CD8-positive, alpha-beta memory T cell (primary cell): Measurements from ENCODE around the gene CMC1. TPM values are rescaled to one million over a fixed set of nuclear protein-coding genes. Genes with fewer than 3 reads are reported as not detected.

Experiments used
- CTCF ChIA-PET: fragments of 350-600 bp; sonication (Branson Sonifier 250); formaldehyde crosslinking; loops from one replicate; lab custom pipeline; 2021; ENCODE audit warnings: antibody characterized with exemption; lab: Charles Lee
- POLR2A ChIA-PET: fragments of 350-600 bp; sonication (Branson Sonifier 250); formaldehyde crosslinking; loops from one replicate; lab custom pipeline; 2021; ENCODE audit warnings: antibody characterized with exemption; lab: Charles Lee
- DNase-seq, 5 donors: peaks; one replicate each; pipeline versions ENCODE4 v3.0.0 to v3.0.0-alpha.2; 2020 to 2022; ENCODE audit warnings: mixed read lengths in 1 of 5
- H3K27ac ChIP-seq: one replicate; pipeline ENCODE4 v1.7.0; 2013; ENCODE audit warnings: low read depth, mild to moderate bottlenecking, low read length, moderate library complexity
- H3K27me3 ChIP-seq: 2 replicates; pipeline ENCODE4 v1.7.0; 2013; ENCODE audit warnings: low read length, mild to moderate bottlenecking; ENCODE audit not compliant: insufficient read depth, poor library complexity, severe bottlenecking
- H3K36me3 ChIP-seq: 2 replicates; pipeline ENCODE4 v1.7.0; 2013; ENCODE audit warnings: mild to moderate bottlenecking, low read length, moderate library complexity; ENCODE audit not compliant: insufficient read depth
- H3K4me1 ChIP-seq: 2 replicates; pipeline ENCODE4 v1.7.0; 2013; ENCODE audit warnings: mild to moderate bottlenecking, low read length, moderate library complexity; ENCODE audit not compliant: insufficient read depth
- H3K4me3 ChIP-seq: 2 replicates; pipeline ENCODE4 v1.7.0; 2013; ENCODE audit warnings: mild to moderate bottlenecking, low read length
- H3K9me3 ChIP-seq: 2 replicates; pipeline ENCODE4 v1.7.0; 2013; ENCODE audit warnings: mild to moderate bottlenecking, low read length
- H3K27ac Mint-ChIP-seq, 8 donors: one replicate each; pipeline ENCODE4 v1.8.0; 2020 to 2021; ENCODE audit warnings: mixed read lengths in 8 of 8, mild to moderate bottlenecking in 6 of 8, inconsistent platforms in 3 of 8, moderate library complexity in 3 of 8
- H3K27me3 Mint-ChIP-seq, 2 donors: one replicate each; pipeline ENCODE4 v1.8.0; 2020 to 2021; ENCODE audit warnings: mixed read lengths in 2 of 2, mild to moderate bottlenecking in 1 of 2, moderate library complexity in 1 of 2
- H3K36me3 Mint-ChIP-seq, 3 donors: one replicate each; pipeline ENCODE4 v1.8.0; 2020 to 2021; ENCODE audit warnings: mixed read lengths in 3 of 3, inconsistent platforms in 1 of 3, mild to moderate bottlenecking in 1 of 3
- H3K4me1 Mint-ChIP-seq, 3 donors: one replicate each; pipeline ENCODE4 v1.8.0; 2020 to 2021; ENCODE audit warnings: mixed read lengths in 3 of 3, inconsistent platforms in 1 of 3, mild to moderate bottlenecking in 1 of 3
- H3K4me3 Mint-ChIP-seq, 7 donors: one replicate each; pipeline ENCODE4 v1.8.0; 2020 to 2021; ENCODE audit warnings: mixed read lengths in 7 of 7, mild to moderate bottlenecking in 6 of 7, moderate library complexity in 4 of 7, inconsistent platforms in 2 of 7
- H3K9me3 Mint-ChIP-seq, 5 donors: one replicate each; pipeline ENCODE4 v1.8.0; 2020 to 2022; ENCODE audit warnings: mixed read lengths in 5 of 5, mild to moderate bottlenecking in 3 of 5, moderate library complexity in 2 of 5, inconsistent platforms in 1 of 5
- polyA plus RNA-seq: library from polyadenylated mRNA; unstranded; fragments of 300-500 nt; fragmentation: Illumina TruSeq; gene quantifications from one replicate; pipeline ENCODE4 v1.2.3, GENCODE V29; 2021
- total RNA-seq, 2 experiments: library from RNA; stranded (reverse); gene quantifications; one replicate each; pipeline ENCODE4 v1.2.3, GENCODE V29; 2021

Gene CMC1
- total and polyA plus RNA-seq, 3 experiments from 2014 or later, result 46.3 to 205 (median 50.1) TPM

- no peaks in the 10 kb centered on the region for H3K4me1 ChIP-seq
- H3K4me3 ChIP-seq, result no peak overlapping the region
- H3K4me1 Mint-ChIP-seq, result peaks cover 39 to 44% (median 42%) of the 10 kb centered on the region in 3 donors
- POLR2A ChIA-PET, result no interaction called here
- CTCF ChIA-PET, result no interaction called here
- no peak overlapping the region for H3K4me3 Mint-ChIP-seq
- H3K9me3 Mint-ChIP-seq, result no peaks in the 10 kb centered on the region
- H3K27me3 Mint-ChIP-seq, result no peaks in the 10 kb centered on the region
- no peaks in the 10 kb centered on the region for H3K9me3 ChIP-seq
- H3K36me3 Mint-ChIP-seq, result peaks cover 0 to 12% (median 4%) of the 10 kb centered on the region in 3 donors
- no peaks in the 10 kb centered on the region for H3K36me3 ChIP-seq
- no peaks in the 10 kb centered on the region for H3K27me3 ChIP-seq
- no peak overlapping the region for H3K27ac ChIP-seq
- no peak for DNase-seq
- H3K27ac Mint-ChIP-seq, result no peak overlapping the region
These were observed 12.8 kb upstream of the CMC1 start for GRCh38 chr3:28228623-28229022.

GRCh38 chr3:28232659-28233058 is 8.8 kb upstream of the CMC1 start:
- Mint-ChIP-seq H3K36me3 (peaks cover 0 to 3% (median 2%) of the 10 kb centered on the region in 3 donors), H3K27me3 (no peaks in the 10 kb centered on the region), H3K4me3 (no peak overlapping the region), H3K4me1 (peaks cover 61 to 71% (median 66%) of the 10 kb centered on the region in 3 donors), H3K9me3 (peaks cover 0 to 5% (median 0%) of the 10 kb centered on the region in 5 donors), H3K27ac (peak overlapping the region in 1 of 8 donors; percentile 91)
- H3K9me3 ChIP-seq, result no peaks in the 10 kb centered on the region
- DNase-seq, result no peak
- POLR2A ChIA-PET, result no interaction called here
- peaks cover 8% of the 10 kb centered on the region for H3K4me1 ChIP-seq
- no peaks in the 10 kb centered on the region for H3K27me3 ChIP-seq
- no peak overlapping the region for H3K27ac ChIP-seq
- H3K36me3 ChIP-seq, result no peaks in the 10 kb centered on the region
- CTCF ChIA-PET, result no interaction called here
- H3K4me3 ChIP-seq, result no peak overlapping the region

- peak overlapping the region in 5 of 7 donors; percentile 29 to 65 (median 53) for H3K4me3 Mint-ChIP-seq
- H3K9me3 ChIP-seq, result no peaks in the 10 kb centered on the region
- H3K27me3 Mint-ChIP-seq, result no peaks in the 10 kb centered on the region
- peaks cover 72 to 84% (median 81%) of the 10 kb centered on the region in 3 donors for H3K4me1 Mint-ChIP-seq
- no peaks in the 10 kb centered on the region for H3K36me3 ChIP-seq
- no peak overlapping the region for H3K27ac ChIP-seq
- ChIA-PET CTCF (interaction anchor here (1.1 to 1.2 kb wide), 2 partner anchors 10 to 16 kb away, joined by 4 to 5 read pairs; no protein-coding TSS in a partner anchor), POLR2A (interaction anchor here (1.3 kb wide), 1 partner anchor 9 kb away, joined by 6 read pairs; no protein-coding TSS in a partner anchor)
- peaks cover 0 to 5% (median 0%) of the 10 kb centered on the region in 5 donors for H3K9me3 Mint-ChIP-seq
- H3K27me3 ChIP-seq, result no peaks in the 10 kb centered on the region
- H3K36me3 Mint-ChIP-seq, result peaks cover 0 to 3% (median 2%) of the 10 kb centered on the region in 3 donors
- peak overlapping the region in 7 of 8 donors; percentile 19 to 88 (median 38) for H3K27ac Mint-ChIP-seq
- H3K4me1 ChIP-seq, result peaks cover 8% of the 10 kb centered on the region
- DNase-seq, result no peak
- H3K4me3 ChIP-seq, result no peak overlapping the region
These were observed 7.0 kb upstream of the CMC1 start for GRCh38 chr3:28234454-28234853.

GRCh38 chr3:28239108-28239507 is 2.3 kb upstream of the CMC1 start:
- H3K27ac ChIP-seq, result no peak overlapping the region
- Mint-ChIP-seq H3K36me3 (peaks cover 0 to 10% (median 2%) of the 10 kb centered on the region in 3 donors), H3K27me3 (no peaks in the 10 kb centered on the region), H3K27ac (peak overlapping the region in 2 of 8 donors; percentile 12 to 18), H3K4me1 (peaks cover 69 to 90% (median 83%) of the 10 kb centered on the region in 3 donors), H3K9me3 (peaks cover 0 to 5% (median 0%) of the 10 kb centered on the region in 5 donors), H3K4me3 (peak overlapping the region in 2 of 7 donors; percentile 6 to 12)
- ChIA-PET POLR2A (interaction anchor here (0.6 kb wide), 1 partner anchor 333 kb away, joined by 3 read pairs; no protein-coding TSS in a partner anchor), CTCF (interaction anchor here (1.4 kb wide), 1 partner anchor 30 kb away, joined by 4 read pairs; no protein-coding TSS in a partner anchor)
- no peaks in the 10 kb centered on the region for H3K9me3 ChIP-seq
- no peak overlapping the region for H3K4me3 ChIP-seq
- peaks cover 37% of the 10 kb centered on the region for H3K4me1 ChIP-seq
- H3K27me3 ChIP-seq, result no peaks in the 10 kb centered on the region
- no peaks in the 10 kb centered on the region for H3K36me3 ChIP-seq
- no peak for DNase-seq

GRCh38 chr3:28240441-28240840 is 978 bp upstream of the CMC1 start:
- Mint-ChIP-seq H3K9me3 (peaks cover 0 to under 1% (median 0%) of the 10 kb centered on the region in 5 donors), H3K27ac (peak overlapping the region in 3 of 8 donors; percentile 91 to 92 (median 91)), H3K36me3 (peaks cover 0 to 10% (median 3%) of the 10 kb centered on the region in 3 donors), H3K4me1 (peaks cover 69 to 90% (median 83%) of the 10 kb centered on the region in 3 donors), H3K27me3 (no peaks in the 10 kb centered on the region), H3K4me3 (peak overlapping the region; percentile 70 to 98 (median 94))
- Histone ChIP-seq H3K4me3 (peak overlapping the region; percentile 78), H3K36me3 (no peaks in the 10 kb centered on the region), H3K27ac (no peak overlapping the region), H3K4me1 (peaks cover 43% of the 10 kb centered on the region), H3K9me3 (no peaks in the 10 kb centered on the region), H3K27me3 (no peaks in the 10 kb centered on the region)
- no peak for DNase-seq
- ChIA-PET POLR2A (no interaction called here), CTCF (interaction anchor here (1.0 to 2.0 kb wide), 4 partner anchors 217 to 529 kb away, joined by 3 to 7 read pairs (median 3); partner anchors contain the start of gene EOMES)

GRCh38 chr3:28242519-28242918 is 1.1 kb downstream of the CMC1 start:
- peaks cover 74 to 91% (median 84%) of the 10 kb centered on the region in 3 donors for H3K4me1 Mint-ChIP-seq
- CTCF ChIA-PET, result interaction anchor here (1.2 kb wide), 1 partner anchor 65 kb away, joined by 3 read pairs; no protein-coding TSS in a partner anchor
- peak overlapping the region; percentile 78 for H3K4me3 ChIP-seq

GRCh38 chr3:28243424-28244106 is 2.1 kb downstream of the CMC1 start:
- Histone ChIP-seq H3K27me3 (no peaks in the 10 kb centered on the region), H3K4me1 (peaks cover 72% of the 10 kb centered on the region), H3K36me3 (no peaks in the 10 kb centered on the region), H3K9me3 (no peaks in the 10 kb centered on the region), H3K4me3 (peak overlapping the region; percentile 13), H3K27ac (no peak overlapping the region)
- CTCF ChIA-PET, result interaction anchor here (0.7 to 2.2 kb wide), 9 partner anchors 9 to 532 kb away, joined by 3 to 22 read pairs (median 3); partner anchors contain the start of gene EOMES
- H3K36me3 Mint-ChIP-seq, result peaks cover 0 to 10% (median 4%) of the 10 kb centered on the region in 3 donors
- H3K27me3 Mint-ChIP-seq, result no peaks in the 10 kb centered on the region
- peak in 3 of 5 donors; percentile 10 to 65 (median 57) for DNase-seq
- peak overlapping the region; percentile 53 to 98 (median 93) for H3K4me3 Mint-ChIP-seq
- H3K9me3 Mint-ChIP-seq, result no peaks in the 10 kb centered on the region
- POLR2A ChIA-PET, result interaction anchor here (0.5 to 2.5 kb wide), 13 partner anchors 9 to 674 kb away, joined by 3 to 8 read pairs (median 4); partner anchors contain the start of gene EOMES
- peaks cover 74 to 91% (median 84%) of the 10 kb centered on the region in 3 donors for H3K4me1 Mint-ChIP-seq
- H3K27ac Mint-ChIP-seq, result peak overlapping the region; percentile 49 to 91 (median 67)

More at GRCh38 chr3:28242519-28242918, 1.1 kb downstream of the CMC1 start:
- Mint-ChIP-seq H3K36me3 (peaks cover 0 to 10% (median 4%) of the 10 kb centered on the region in 3 donors), H3K27me3 (no peaks in the 10 kb centered on the region), H3K27ac (peak overlapping the region; percentile 55 to 95 (median 91)), H3K4me3 (peak overlapping the region; percentile 70 to 98 (median 94)), H3K9me3 (no peaks in the 10 kb centered on the region)
- no peaks in the 10 kb centered on the region for H3K27me3 ChIP-seq
- H3K9me3 ChIP-seq, result no peaks in the 10 kb centered on the region
- peaks cover 61% of the 10 kb centered on the region for H3K4me1 ChIP-seq
- POLR2A ChIA-PET, result interaction anchor here (1.2 to 2.5 kb wide), 3 partner anchors 84 to 530 kb away, joined by 5 to 8 read pairs (median 8); partner anchors contain the start of gene EOMES
- H3K36me3 ChIP-seq, result no peaks in the 10 kb centered on the region
- no peak for DNase-seq
- peak overlapping the region; percentile 81 for H3K27ac ChIP-seq
